Neutrophil (primary cell): ENCODE measurements around the gene ATP9A.

Source experiments
- H3K27ac ChIP-seq: fragments of 200-600 bp; sonication (generic); 2 replicates; pipeline ENCODE4 v1.5.1; 2016; ENCODE audit warnings: mild to moderate bottlenecking, moderate library complexity
- H3K27me3 ChIP-seq: fragments of 200-600 bp; sonication (generic); 2 replicates; pipeline ENCODE4 v1.6.0; 2016; ENCODE audit warnings: mild to moderate bottlenecking
- H3K36me3 ChIP-seq: fragments of 200-600 bp; sonication (generic); 2 replicates; pipeline ENCODE4 v1.5.1; 2017
- H3K4me1 ChIP-seq, 2 experiments: fragments of 200-600 bp in 1 of 2; sonication (generic) in 1 of 2; 1 replicate in 1 of 2; 2 replicates in 1 of 2; pipeline versions ENCODE4 v1.5.1 to v1.6.1; 2013 to 2016; ENCODE audit warnings: low read depth in 1 of 2, low read length in 1 of 2, mild to moderate bottlenecking in 1 of 2, moderate library complexity in 1 of 2; ENCODE audit not compliant: control insufficient read depth in 1 of 2, insufficient read depth in 1 of 2
- H3K4me3 ChIP-seq, 2 experiments: fragments of 200-600 bp in 1 of 2; sonication (generic) in 1 of 2; 1 replicate in 1 of 2; 2 replicates in 1 of 2; pipeline ENCODE4 v1.5.1; 2013 to 2016; ENCODE audit warnings: low read depth in 1 of 2, low read length in 1 of 2, mild to moderate bottlenecking in 1 of 2, moderate library complexity in 1 of 2
- H3K9me3 ChIP-seq: fragments of 200-600 bp; sonication (generic); 2 replicates; pipeline ENCODE4 v1.5.1; 2016
- CTCF ChIP-seq: fragments of 200-600 bp; sonication (generic); IDR thresholded peaks from 2 replicates; pipeline ENCODE4 v1.5.1; 2016; ENCODE audit warnings: antibody characterized with exemption

ATP9A gene

DNA sequence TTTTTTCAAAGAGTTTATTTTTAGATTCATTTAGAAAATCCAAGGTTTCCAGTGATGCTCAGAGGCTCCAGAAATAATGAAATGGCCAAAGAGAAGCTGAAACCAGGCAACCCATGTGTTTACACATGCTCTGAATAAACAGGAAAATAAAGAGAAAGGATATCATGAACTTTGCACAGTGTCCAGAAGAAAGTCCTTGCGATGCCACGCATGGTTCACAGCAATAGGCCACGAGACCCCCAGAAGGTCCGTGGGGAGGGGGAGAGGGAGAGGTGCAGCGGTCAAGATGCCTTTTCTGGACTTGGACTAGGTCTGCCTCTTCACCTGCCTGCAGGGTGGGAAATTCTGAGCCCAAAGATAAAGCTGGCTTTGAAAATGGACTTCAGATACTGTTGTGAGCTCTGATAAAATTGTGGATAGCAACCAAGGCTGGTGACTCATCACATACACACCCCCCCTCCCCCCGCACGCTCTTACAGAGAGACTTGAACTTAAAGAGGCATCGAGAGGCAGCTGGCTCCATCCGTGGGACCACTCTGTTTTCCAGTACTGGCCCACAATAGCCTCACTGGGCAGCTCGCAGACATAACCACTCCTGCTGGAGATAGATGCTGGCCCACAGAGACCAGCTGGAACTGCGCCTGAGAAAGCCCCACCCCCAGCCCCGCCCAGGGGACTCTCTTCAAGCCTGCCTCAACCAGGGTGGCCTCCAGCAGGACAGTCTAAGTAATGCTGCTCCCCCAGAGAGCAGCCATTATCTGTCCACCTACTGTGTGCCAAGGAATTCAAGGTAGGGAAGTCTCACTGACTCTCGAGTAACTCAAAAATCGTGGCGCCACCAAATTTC lies 204.5 kb downstream of the ATP9A start:
- H3K36me3 ChIP-seq, result no peaks in the 10 kb centered on the region
- no peaks in the 10 kb centered on the region for H3K9me3 ChIP-seq
- TF ChIP-seq CTCF, result no peak
- no peak overlapping the region for H3K27ac ChIP-seq
- no peak overlapping the region for H3K4me3 ChIP-seq
- H3K27me3 ChIP-seq, result peaks cover 85% of the 10 kb centered on the region
- no peaks in the 10 kb centered on the region for H3K4me1 ChIP-seq

- no peak overlapping the region for H3K27ac ChIP-seq
- H3K4me3 ChIP-seq, result no peak overlapping the region
- H3K27me3 ChIP-seq, result peaks cover 88% of the 10 kb centered on the region
- no peaks in the 10 kb centered on the region for H3K36me3 ChIP-seq
- H3K4me1 ChIP-seq, result no peaks in the 10 kb centered on the region
- no peak for TF ChIP-seq CTCF
- H3K9me3 ChIP-seq, result no peaks in the 10 kb centered on the region
Observed at GRCh38 chr20:51563174-51563485, 205.1 kb downstream of the ATP9A start.

GRCh38 chr20:51562332-51563173 lies 205.6 kb downstream of the ATP9A start:
- no peak overlapping the region for H3K27ac ChIP-seq
- H3K9me3 ChIP-seq, result no peaks in the 10 kb centered on the region
- H3K27me3 ChIP-seq, result peaks cover 87% of the 10 kb centered on the region
- H3K36me3 ChIP-seq, result no peaks in the 10 kb centered on the region
- H3K4me1 ChIP-seq, result no peaks in the 10 kb centered on the region
- no peak overlapping the region for H3K4me3 ChIP-seq
- TF ChIP-seq CTCF, result no peak

DNA sequence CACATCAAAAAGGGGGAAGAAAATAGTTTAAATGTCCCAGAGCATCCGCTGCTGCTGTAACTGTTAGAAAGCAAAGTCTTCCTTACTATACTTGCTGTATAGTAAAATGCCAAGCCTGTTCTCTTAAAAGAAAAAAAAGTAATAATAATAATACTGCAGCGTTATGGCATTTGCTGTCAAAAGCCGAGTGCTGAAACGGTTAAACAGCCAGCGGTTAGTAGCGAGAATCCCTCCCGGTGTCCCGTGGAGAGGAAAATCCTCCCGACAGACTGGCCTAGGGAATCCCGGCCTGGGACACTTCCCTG lies 206.2 kb downstream of the ATP9A start:
- H3K4me3 ChIP-seq, result no peak overlapping the region
- peaks cover 86% of the 10 kb centered on the region for H3K27me3 ChIP-seq
- no peaks in the 10 kb centered on the region for H3K36me3 ChIP-seq
- H3K4me1 ChIP-seq, result no peaks in the 10 kb centered on the region
- H3K27ac ChIP-seq, result no peak overlapping the region
- H3K9me3 ChIP-seq, result no peaks in the 10 kb centered on the region
- TF ChIP-seq CTCF, result no peak

DNA sequence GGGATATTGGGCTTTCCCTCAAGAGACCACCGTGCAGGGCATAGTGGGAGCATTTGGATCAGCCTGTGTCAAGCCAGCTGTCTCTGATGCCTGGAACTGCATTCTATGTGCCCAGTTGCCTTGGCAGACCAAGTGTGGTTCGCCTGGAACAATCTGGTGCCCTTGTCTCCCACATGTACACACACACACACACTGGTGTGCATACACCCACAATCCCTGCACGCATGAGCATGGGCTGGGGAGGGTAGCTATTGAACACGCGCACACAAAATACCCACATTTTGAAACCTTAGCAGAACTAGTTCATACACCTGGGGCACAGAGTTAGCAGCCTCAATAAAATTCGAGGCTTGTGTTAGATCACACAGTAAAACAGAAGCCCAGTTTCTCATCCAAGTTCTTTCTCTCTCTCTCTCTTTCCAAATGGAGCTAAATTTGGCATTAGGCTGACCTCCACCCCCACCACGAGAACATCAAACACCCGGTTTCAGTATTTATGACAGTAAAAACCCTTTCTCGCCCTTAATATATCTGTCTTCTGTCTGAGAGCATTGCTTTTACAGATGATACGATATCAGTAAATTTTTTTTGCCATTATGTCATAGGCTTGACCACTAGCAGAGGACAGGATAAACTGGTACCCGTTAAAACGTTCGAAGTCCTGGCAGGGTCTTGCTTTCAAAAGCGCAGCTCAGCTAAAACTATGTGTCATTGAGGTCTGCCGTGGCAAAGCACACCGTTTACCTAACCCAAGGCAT lies 207.5 kb downstream of the ATP9A start:
- H3K27ac ChIP-seq, result no peak overlapping the region
- no peak overlapping the region for H3K4me3 ChIP-seq
- H3K27me3 ChIP-seq, result peaks cover 75% of the 10 kb centered on the region
- H3K4me1 ChIP-seq, result no peaks in the 10 kb centered on the region
- H3K36me3 ChIP-seq, result no peaks in the 10 kb centered on the region
- H3K9me3 ChIP-seq, result no peaks in the 10 kb centered on the region
- no peak for TF ChIP-seq CTCF
